Parathyroid adenoma (tissue), 2 donors: Measurements from ENCODE around the gene TFAP2A.

Experiments
- H2AFZ ChIP-seq: fragments of 300-600 bp; sonication (generic); one replicate; pipeline ENCODE4 v1.7.0; 2017; ENCODE audit warnings: antibody characterized with exemption, mild to moderate bottlenecking
- H3K27ac ChIP-seq: fragments of 300-600 bp; sonication (generic); one replicate; pipeline ENCODE4 v1.7.0; 2017
- H3K27me3 ChIP-seq: fragments of 300-600 bp; sonication (generic); one replicate; pipeline ENCODE4 v1.7.0; 2017; ENCODE audit warnings: low read length; ENCODE audit not compliant: control insufficient read depth, insufficient read depth
- H3K36me3 ChIP-seq: fragments of 300-600 bp; sonication (generic); one replicate; pipeline ENCODE4 v1.7.0; 2017; ENCODE audit warnings: low read length; ENCODE audit not compliant: control insufficient read depth, insufficient read depth
- H3K4me1 ChIP-seq: fragments of 300-600 bp; sonication (generic); one replicate; pipeline ENCODE4 v1.7.0; 2017; ENCODE audit warnings: control low read depth
- H3K4me2 ChIP-seq: fragments of 300-600 bp; sonication (generic); one replicate; pipeline ENCODE4 v1.7.0; 2017; ENCODE audit warnings: low read length
- H3K4me3 ChIP-seq: fragments of 300-600 bp; sonication (generic); one replicate; pipeline ENCODE4 v1.7.0; 2017; ENCODE audit warnings: low read depth, low read length
- H3K79me2 ChIP-seq: fragments of 300-600 bp; sonication (generic); one replicate; pipeline ENCODE4 v1.7.0; 2017; ENCODE audit warnings: control low read depth
- H3K9ac ChIP-seq: fragments of 300-600 bp; sonication (generic); one replicate; pipeline ENCODE4 v1.7.0; 2017; ENCODE audit warnings: mild to moderate bottlenecking
- H3K9me3 ChIP-seq: fragments of 300-600 bp; sonication (generic); one replicate; pipeline ENCODE4 v1.7.0; 2017; ENCODE audit warnings: low read length; ENCODE audit not compliant: control insufficient read depth
- CTCF ChIP-seq: fragments of 300-600 bp; sonication (generic); IDR thresholded peaks from one replicate; pipeline ENCODE4 v1.7.0; 2017; ENCODE audit warnings: antibody characterized with exemption, mild to moderate bottlenecking
- donor health status: primary hyperparathyroidism.

TFAP2A gene

DNA sequence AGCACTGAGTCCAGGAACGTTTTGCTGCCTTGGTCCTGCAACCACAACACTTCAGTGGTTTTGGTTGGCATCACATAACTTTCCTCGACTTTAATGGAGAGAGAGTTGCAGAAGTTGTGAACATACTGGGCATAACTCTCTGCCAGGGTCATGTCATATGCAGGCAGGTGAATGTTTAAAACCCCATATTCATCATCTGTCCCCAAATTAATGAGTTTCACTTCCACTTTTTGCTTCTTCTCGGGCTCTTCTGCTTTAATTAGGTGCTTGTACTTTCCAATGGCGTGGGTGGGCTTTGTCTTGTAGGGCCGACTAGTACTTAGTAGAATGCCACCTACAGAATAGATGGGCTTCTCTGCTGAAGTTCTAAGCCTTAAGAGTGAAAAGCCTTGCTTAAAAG, 45.2 kb upstream of the TFAP2A start:
- no peak for TF ChIP-seq CTCF

GRCh38 chr6:10458287-10458686, 43.4 kb upstream of the TFAP2A start:
- Histone ChIP-seq H3K4me2 (no peak overlapping the region), H3K36me3 (no peaks in the 10 kb centered on the region)
- TF ChIP-seq CTCF = no peak

More for the DNA sequence above, 45.2 kb upstream of the TFAP2A start:
- H3K4me1 ChIP-seq = no peaks in the 10 kb centered on the region
- H3K9ac ChIP-seq = no peak overlapping the region
- H3K27me3 ChIP-seq = no peaks in the 10 kb centered on the region
- no peak overlapping the region for H3K27ac ChIP-seq
- H3K79me2 ChIP-seq = no peaks in the 10 kb centered on the region
- H3K4me3 ChIP-seq = no peak overlapping the region
- no peak overlapping the region for H3K4me2 ChIP-seq
- no peaks in the 10 kb centered on the region for H3K9me3 ChIP-seq
- H2AFZ ChIP-seq = no peak overlapping the region
- H3K36me3 ChIP-seq = no peaks in the 10 kb centered on the region

GRCh38 chr6:10453596-10453995, 38.7 kb upstream of the TFAP2A start:
- Histone ChIP-seq H3K36me3 (no peaks in the 10 kb centered on the region), H3K4me3 (no peak overlapping the region), H3K4me2 (no peak overlapping the region), H3K9ac (no peak overlapping the region), H2AFZ (no peak overlapping the region), H3K27me3 (no peaks in the 10 kb centered on the region), H3K9me3 (no peaks in the 10 kb centered on the region), H3K4me1 (no peaks in the 10 kb centered on the region), H3K27ac (no peak overlapping the region), H3K79me2 (no peaks in the 10 kb centered on the region)
- TF ChIP-seq CTCF = no peak

More at GRCh38 chr6:10458287-10458686, 43.4 kb upstream of the TFAP2A start:
- H3K9me3 ChIP-seq = no peaks in the 10 kb centered on the region
- no peaks in the 10 kb centered on the region for H3K27me3 ChIP-seq
- no peaks in the 10 kb centered on the region for H3K79me2 ChIP-seq
- no peak overlapping the region for H3K4me3 ChIP-seq
- H3K9ac ChIP-seq = no peak overlapping the region
- H3K4me1 ChIP-seq = no peaks in the 10 kb centered on the region
- no peak overlapping the region for H2AFZ ChIP-seq
- no peak overlapping the region for H3K27ac ChIP-seq

- Histone ChIP-seq H3K4me1 (no peaks in the 10 kb centered on the region), H3K4me2 (no peak overlapping the region), H3K27ac (no peak overlapping the region), H3K79me2 (no peaks in the 10 kb centered on the region), H3K36me3 (no peaks in the 10 kb centered on the region), H3K4me3 (no peak overlapping the region), H2AFZ (no peak overlapping the region), H3K9ac (no peak overlapping the region), H3K9me3 (no peaks in the 10 kb centered on the region), H3K27me3 (no peaks in the 10 kb centered on the region)
- no peak for TF ChIP-seq CTCF
Observed at GRCh38 chr6:10451828-10452509, 37.1 kb upstream of the TFAP2A start.

DNA sequence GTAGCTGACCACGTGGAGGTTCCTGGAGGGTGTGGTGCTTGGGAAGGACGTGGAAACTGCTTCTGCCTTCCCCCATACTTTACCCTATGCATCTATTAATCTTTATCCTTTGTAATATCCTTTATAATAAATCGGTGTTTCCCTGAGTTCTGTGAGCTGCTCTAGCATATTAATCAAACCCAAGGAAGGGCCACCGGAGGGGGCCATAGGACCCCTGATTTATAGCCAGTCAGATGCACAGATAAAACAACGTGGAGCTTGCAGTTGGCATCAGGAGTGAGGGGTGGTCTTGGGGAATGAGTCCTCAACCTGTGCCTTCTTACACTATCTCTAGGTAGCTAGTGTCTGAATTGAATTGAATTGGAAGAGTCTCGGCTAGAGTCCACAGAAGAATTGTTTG, 36.5 kb upstream of the TFAP2A start:
- no peak overlapping the region for H3K4me2 ChIP-seq
- no peaks in the 10 kb centered on the region for H3K36me3 ChIP-seq
- no peak overlapping the region for H3K9ac ChIP-seq
- H3K27ac ChIP-seq = no peak overlapping the region
- no peaks in the 10 kb centered on the region for H3K9me3 ChIP-seq
- TF ChIP-seq CTCF = no peak
- no peaks in the 10 kb centered on the region for H3K27me3 ChIP-seq
- H3K4me3 ChIP-seq = no peak overlapping the region
- no peak overlapping the region for H2AFZ ChIP-seq
- H3K4me1 ChIP-seq = no peaks in the 10 kb centered on the region
- H3K79me2 ChIP-seq = no peaks in the 10 kb centered on the region
